SKM-1 treated with dmso at 0.1 percent for 144 hours (cell line): ENCODE data around the gene IGSF9B.

Experiments
- DNase-seq: peaks from one replicate; lab custom pipeline; 2025; ENCODE audit not compliant: unreplicated experiment; lab: John Stamatoyannopoulos, UW

IGSF9B gene

DNA sequence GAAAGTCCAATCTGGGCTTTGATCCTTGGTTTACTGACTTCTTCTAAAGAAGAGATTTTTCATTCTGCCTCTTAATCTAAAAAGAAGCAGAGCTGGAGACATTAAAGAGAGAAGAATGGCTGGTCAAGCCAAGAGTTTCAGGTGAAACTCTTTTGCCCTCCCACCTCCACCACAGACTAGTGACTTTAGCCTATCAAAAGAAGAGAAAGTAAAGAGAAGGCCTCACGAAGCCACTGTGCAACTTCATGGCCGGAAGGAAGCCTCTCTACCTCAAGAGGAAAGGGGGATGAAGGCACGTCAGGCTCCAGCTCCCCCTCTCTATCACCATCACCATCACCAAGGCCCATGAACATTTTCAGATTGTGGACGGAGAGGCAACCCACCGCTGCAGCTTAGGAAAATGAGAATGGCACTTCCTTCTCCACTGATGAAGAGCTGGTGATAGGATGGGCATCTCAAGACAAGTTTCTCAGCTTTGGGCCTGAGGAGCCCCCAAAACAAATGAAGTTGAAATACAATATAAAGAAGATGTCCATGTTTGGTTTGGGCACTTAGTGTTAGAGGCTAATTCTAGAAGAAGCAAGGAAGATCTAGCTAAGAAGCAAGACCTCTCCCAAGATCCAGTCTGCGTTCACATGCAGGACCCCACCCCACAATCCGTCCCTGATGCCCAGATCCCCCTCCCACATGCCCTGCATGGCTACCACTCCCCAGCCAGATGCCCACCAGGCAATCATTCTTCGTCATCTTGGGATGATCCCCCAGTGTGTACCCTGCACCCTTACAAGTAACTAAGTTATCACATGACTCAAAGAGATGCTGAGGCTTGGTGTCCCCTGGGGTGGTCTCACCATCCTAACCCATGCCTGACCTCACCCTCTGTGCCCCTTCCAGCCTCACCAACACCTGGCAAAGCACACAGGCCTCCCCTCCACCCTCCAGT lies 52.6 kb downstream of the IGSF9B start:
- no peak for DNase-seq

- DNase-seq, result no peak
These were observed 53.7 kb downstream of the IGSF9B start for GRCh38 chr11:133903056-133903455.

DNA sequence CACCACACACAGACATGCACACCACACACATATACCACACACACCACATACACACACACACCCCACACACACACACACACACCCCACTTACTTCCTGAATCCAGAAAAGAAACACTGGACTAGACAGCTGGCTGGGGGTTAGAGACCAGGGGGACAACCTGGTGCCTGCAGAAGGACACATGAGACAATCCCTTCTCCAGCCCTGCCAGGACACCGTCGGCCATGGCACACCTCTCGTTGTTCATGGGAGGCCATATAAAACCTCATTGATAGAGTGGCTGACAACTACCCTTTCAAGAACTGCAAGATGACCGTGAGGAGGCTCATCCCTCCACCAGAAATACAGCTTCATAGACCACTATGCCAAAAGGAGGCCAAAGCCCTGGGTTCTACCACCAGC lies 54.3 kb downstream of the IGSF9B start:
- no peak for DNase-seq

DNA sequence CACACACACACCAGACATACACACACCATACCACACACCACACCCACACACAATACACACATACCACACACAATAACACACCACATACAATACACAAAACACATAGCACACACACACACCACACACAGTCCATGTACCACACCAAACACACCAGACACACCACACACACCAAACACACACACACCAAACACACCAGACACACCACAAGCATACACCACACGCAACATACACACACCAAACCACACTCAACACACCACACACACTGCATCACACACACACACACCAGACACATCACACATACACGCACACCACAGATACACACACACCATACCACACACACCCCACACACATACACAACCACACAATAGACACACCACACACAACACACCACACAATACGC lies 54.8 kb downstream of the IGSF9B start:
- DNase-seq, result no peak

DNA sequence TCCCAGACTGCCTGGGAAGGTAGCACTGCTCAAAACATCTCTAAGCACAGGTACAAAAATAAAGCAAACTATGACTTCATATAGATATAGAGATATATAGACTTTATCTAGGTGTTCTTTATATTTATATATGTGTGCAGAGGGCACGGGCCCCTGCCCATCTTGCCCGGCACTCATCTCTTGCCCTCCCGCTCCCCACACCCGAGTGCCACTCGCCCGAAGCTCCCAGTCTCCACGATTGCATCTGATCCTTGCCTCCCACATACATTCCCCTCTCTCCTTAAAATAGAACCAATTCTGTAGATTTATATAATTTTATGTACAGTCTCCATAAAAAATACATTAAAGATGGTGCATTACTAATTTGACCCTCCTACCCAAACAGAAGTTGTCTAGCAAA lies 55.5 kb downstream of the IGSF9B start:
- no peak for DNase-seq

- DNase-seq, result no peak
These were observed 56.3 kb downstream of the IGSF9B start for GRCh38 chr11:133900176-133901105.

DNA sequence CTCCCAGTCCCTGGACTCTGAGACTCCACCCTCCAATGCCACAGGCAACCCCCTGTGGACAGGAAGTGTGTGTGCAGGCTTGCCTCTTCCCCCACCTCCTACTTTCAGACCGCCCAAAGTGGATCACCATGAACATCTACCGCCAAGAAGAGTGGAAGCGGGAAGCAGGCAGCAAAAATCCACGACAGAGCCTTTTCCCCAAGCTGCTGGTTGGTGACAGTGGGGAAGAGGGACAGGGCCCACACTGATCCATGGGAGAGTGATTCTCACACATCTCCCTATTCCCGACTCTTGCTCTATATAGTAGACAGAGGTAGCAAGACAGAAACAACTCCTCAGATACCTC lies 58.0 kb downstream of the IGSF9B start:
- DNase-seq, result no peak

DNA sequence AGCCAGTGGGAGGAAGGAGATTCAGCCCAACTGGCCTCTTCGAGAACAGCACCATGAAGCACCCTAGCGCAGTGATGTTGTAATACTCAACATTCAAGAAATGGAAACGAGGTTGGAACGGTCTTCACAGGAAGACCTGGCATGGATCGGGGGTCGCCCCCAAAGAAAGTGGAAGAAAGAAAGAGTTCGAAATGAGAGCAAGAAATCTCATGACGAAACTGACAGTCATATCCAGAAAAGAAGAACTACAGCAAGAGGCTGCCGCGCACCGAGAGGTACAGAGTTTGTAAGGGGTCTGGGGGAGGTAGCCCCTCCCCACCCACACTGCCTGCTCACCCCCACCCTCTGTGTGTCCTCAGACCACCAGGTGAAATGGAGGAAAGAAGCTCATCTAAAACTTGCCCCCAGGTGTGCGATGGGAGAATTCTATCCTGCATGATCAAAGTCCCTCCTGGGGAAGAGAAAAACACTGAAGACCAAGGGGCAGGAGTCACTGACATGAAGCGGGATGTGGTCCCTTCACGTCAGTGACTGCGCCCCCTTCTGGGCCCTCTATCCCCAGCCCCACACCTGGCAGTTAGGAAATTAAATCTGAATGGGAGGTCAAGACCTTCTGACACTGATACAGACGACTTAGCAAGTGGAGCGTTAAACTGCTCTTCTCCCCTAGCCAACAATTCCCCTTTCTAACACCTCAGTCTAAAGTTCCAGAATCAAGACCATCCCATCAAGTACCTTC lies 58.6 kb downstream of the IGSF9B start:
- no peak for DNase-seq

- DNase-seq, result no peak
These were observed 59.5 kb downstream of the IGSF9B start for GRCh38 chr11:133897331-133897650.

- no peak for DNase-seq
These were observed 60.0 kb downstream of the IGSF9B start for GRCh38 chr11:133896642-133897330.

DNA sequence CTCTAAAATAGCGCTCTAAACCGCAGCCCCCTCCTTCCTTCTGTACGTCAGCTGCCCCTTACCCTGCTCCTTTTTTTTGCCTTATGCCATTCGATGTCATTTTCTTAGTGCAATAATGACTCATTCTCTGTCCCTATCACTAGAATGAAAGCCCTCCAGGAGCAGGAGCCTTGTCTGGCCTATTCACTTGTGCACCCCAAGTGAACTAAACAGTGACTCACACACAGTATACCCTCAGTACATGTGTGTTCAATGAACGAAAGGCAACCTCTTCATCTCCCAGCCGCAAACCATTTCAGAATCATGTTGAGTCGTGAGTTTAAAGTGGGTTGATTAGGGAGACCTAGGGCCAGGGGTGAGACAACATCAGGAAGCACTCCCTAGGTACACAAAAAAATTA lies 60.7 kb downstream of the IGSF9B start:
- DNase-seq, result no peak

DNA sequence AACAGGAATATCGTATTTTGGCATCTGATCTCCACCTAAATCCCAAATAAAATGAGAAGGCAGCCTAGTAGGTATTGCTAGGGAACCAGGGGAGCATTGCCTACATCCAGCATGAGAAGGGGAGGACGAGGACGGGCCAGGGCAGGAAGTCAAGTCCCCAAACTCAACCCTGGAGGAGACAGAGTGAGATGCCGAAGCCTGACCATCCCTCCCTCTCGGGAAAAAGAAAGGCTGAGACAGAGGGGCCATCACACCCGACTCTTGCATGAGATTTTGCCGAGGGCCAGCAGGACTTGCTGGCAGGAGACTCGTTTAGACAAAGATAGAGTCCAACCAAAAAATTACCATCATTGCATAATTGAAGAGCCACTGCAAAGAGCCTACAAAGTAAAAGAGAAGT lies 61.2 kb downstream of the IGSF9B start:
- no peak for DNase-seq

DNA sequence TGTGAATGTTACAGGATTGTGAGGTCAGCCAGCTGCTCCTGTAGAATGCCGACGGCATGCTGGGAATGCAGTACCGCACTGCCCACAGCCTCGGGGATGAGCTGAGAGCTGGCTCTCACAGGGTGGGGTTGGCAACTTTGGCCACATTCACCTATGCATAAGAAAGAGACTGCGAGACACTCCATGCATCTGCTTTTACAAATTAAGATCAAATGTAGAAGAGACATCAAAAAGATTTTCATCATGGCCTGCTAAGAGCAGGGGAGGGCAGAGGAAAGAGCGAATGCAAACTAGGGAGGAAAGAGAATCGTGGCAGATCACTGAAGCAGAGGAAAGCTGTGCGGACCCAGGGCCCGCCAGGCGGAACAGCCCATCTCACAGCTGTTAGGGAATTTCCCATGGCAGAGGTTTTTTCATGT lies 61.7 kb downstream of the IGSF9B start:
- no peak for DNase-seq

DNA sequence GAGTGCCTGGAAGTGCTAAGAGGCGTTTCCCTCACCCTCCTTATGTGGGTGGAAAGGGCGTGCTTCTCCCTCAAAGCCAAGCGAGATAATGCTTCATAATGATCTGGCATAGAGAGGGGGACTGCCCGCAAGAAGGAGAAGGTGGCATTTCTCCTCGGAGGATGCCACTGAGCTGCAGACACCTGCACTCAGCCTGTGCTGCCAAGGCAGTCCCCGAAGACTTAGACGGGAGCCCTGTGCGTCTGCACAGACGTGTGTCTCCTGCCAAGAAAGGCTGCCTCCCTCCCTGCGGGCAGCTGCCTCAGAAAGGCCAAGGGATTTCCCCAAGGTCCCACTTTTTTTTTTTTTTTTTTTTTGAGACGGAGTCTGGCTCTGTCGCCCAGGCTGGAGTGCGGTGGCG lies 63.4 kb downstream of the IGSF9B start:
- no peak for DNase-seq

GRCh38 chr11:133892584-133893380 lies 64.0 kb downstream of the IGSF9B start:
- no peak for DNase-seq

DNA sequence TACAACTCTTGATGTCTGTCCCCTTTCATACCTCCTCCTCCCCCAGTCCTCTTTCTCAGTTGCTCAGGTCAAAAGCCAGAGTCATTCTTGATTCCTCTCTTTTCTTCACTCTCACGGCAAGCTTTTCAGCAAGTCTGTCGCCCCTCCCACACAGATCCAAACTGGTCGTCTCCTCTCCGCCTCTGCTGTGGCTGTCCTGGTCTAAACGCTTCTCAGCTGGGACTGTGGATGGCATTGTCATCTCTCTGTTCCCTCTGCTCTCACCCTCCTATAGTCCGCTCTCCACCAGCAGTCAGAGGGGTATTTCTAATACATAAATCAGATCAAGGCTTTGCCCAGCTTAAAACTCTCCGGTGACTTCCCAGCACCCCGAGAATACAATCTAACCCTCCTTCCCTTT lies 64.6 kb downstream of the IGSF9B start:
- DNase-seq, result no peak

DNA sequence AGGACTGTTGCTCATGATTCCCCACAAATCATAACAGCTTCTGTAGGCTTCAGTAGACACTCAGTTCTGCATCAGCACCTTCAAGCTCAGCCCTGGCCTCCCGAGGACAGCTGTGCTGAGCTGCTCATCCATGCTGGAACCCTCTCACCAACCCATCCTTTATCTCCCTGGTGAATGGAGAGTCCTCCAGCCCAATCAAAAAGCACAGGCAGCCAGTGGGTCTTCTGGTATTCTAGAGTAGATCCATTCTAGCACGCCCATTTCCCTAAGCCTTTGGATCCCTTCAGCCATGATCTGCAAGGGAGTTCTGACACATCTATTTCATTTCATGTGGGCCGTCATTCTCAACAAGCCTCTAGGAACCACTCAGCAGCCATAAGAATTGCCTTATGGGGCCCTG lies 66.9 kb downstream of the IGSF9B start:
- DNase-seq, result no peak

GRCh38 chr11:133889188-133889587 lies 67.6 kb downstream of the IGSF9B start:
- DNase-seq, result no peak

- DNase-seq, result no peak
These were observed 69.0 kb downstream of the IGSF9B start for GRCh38 chr11:133887692-133888332.

DNA sequence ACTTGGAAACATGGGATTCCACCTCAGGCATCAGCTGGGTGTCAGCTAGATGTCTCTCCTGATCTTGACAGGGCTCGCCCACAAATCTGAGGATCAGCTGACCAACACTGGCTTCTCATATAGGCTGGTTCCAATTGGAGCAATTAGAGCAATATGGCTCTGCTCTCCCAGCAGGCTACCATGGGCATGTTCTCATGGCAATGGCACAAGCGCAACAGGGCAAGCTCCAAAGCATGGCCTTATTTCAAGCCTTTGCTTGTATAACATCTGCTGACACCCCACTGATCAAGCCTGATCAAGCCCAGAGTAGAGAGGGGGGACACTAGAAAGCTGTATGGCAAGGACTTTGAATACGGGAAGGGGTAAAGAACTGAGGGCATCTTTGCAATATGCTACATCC lies 70.7 kb downstream of the IGSF9B start:
- no peak for DNase-seq
